Caco-2 (cell line): ENCODE results near the gene CXCR5. TPM values are rescaled to one million over a fixed set of nuclear protein-coding genes. Genes with fewer than 3 reads are reported as not detected.

Source experiments
- BruUV-seq: library from RNA; stranded (reverse); fragments of 400-500 nt; replicated peaks from 2 replicates; lab custom pipeline; 2021; lab: Mats Ljungman, UMichigan
- CTCF ChIA-PET: fragments of 300-600 bp; sonication (Branson Sonifier 250); formaldehyde crosslinking; loops from one replicate; lab custom pipeline; 2022; ENCODE audit warnings: antibody characterized with exemption; lab: Charles Lee
- POLR2A ChIA-PET: fragments of 300-600 bp; sonication (Branson Sonifier 250); formaldehyde crosslinking; loops from one replicate; lab custom pipeline; 2022; ENCODE audit warnings: antibody characterized with exemption; lab: Charles Lee
- DNase-seq, 2 experiments: peaks; one replicate each; pipeline versions ENCODE4 v3.0.0 to v3.0.0-alpha.2; 2020 to 2022
- H3K27me3 ChIP-seq: replicated peaks from 2 replicates; pipeline ENCODE4 v1.6.0; 2011; ENCODE audit warnings: low read length; ENCODE audit not compliant: control insufficient read depth, insufficient read depth
- H3K36me3 ChIP-seq: 2 replicates; pipeline ENCODE4 v1.5.1; 2011; ENCODE audit warnings: low read length; ENCODE audit not compliant: control insufficient read depth, insufficient read depth
- H3K4me1 ChIP-seq: fragments of 250-450 bp; sonication (Bioruptor Pico); 2 replicates; pipeline ENCODE4 v1.5.1; 2020; ENCODE audit warnings: mild to moderate bottlenecking
- H3K4me3 ChIP-seq: 2 replicates; pipeline ENCODE4 v1.5.1; 2011; ENCODE audit warnings: low read depth, mild to moderate bottlenecking, control low read depth, low read length
- H3K9me3 ChIP-seq: fragments of 250-450 bp; sonication (Bioruptor Pico); 2 replicates; pipeline ENCODE4 v1.5.1; 2020; ENCODE audit warnings: mild to moderate bottlenecking, moderate library complexity
- H3K27ac Mint-ChIP-seq: one replicate; pipeline ENCODE4 v1.8.0; 2022; ENCODE audit warnings: mixed read lengths; ENCODE audit not compliant: unreplicated experiment
- H3K27me3 Mint-ChIP-seq: one replicate; pipeline ENCODE4 v1.8.0; 2022; ENCODE audit warnings: mixed read lengths; ENCODE audit not compliant: insufficient read depth, unreplicated experiment
- H3K36me3 Mint-ChIP-seq: one replicate; pipeline ENCODE4 v1.8.0; 2022; ENCODE audit warnings: mild to moderate bottlenecking, mixed read lengths; ENCODE audit not compliant: insufficient read depth, unreplicated experiment
- H3K4me1 Mint-ChIP-seq: one replicate; pipeline ENCODE4 v1.8.0; 2022; ENCODE audit warnings: low read depth, mixed read lengths; ENCODE audit not compliant: unreplicated experiment
- H3K4me3 Mint-ChIP-seq: one replicate; pipeline ENCODE4 v1.8.0; 2022; ENCODE audit warnings: mild to moderate bottlenecking, moderate library complexity, mixed read lengths; ENCODE audit not compliant: unreplicated experiment
- H3K9me3 Mint-ChIP-seq: one replicate; pipeline ENCODE4 v1.8.0; 2022; ENCODE audit warnings: mixed read lengths; ENCODE audit not compliant: unreplicated experiment
- intact Hi-C: fragments of 100-400 bp; cut with micrococcal nuclease; formaldehyde crosslinking; loops from one replicate; pipeline ENCODE4 v1.10.0; 2022; ENCODE audit not compliant: unreplicated experiment
- total RNA-seq: library from RNA; stranded (reverse); gene quantifications from 2 replicates; pipeline ENCODE4 v1.2.3, GENCODE V29; 2022
- TF ChIP-seq, protein P1 (sequence below), 2 experiments: fragments of 200-600 bp in 1 of 2; IDR thresholded peaks; 1 replicate in 1 of 2; 2 replicates in 1 of 2; pipeline versions ENCODE4 v1.5.1 to v1.8.0; 2011 to 2022; ENCODE audit warnings: antibody characterized with exemption in 1 of 2, control low read depth in 1 of 2, inconsistent platforms in 1 of 2, low read depth in 1 of 2, low read length in 1 of 2, mild to moderate bottlenecking in 1 of 2, moderate library complexity in 1 of 2; ENCODE audit not compliant: insufficient read depth in 1 of 2, severe bottlenecking in 1 of 2, unreplicated experiment in 1 of 2

Gene CXCR5
- total RNA-seq, 1 experiment from 2014 or later, result not detected

DNA sequence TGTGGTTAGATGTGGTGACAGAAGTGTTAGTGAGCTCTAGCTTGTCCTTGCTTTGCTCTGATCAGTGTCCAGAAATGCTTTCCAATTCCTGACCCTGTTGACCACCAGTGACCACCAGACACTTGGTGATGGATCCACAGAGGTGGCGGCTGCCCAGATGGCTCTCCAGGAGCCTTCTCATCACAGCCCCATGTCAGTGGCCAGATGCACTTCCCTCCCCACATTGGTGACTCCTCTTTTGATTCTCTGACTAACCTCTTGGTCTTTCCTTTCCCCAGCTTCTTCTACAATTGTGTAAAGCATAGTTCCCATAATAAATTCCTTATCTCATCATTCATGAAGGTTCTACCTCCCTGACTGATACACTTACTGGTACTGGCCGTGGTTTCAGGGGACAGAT is 40.1 kb upstream of the CXCR5 start:
- H3K4me1 ChIP-seq, result peaks cover 16% of the 10 kb centered on the region
- TF ChIP-seq, protein P1, sequence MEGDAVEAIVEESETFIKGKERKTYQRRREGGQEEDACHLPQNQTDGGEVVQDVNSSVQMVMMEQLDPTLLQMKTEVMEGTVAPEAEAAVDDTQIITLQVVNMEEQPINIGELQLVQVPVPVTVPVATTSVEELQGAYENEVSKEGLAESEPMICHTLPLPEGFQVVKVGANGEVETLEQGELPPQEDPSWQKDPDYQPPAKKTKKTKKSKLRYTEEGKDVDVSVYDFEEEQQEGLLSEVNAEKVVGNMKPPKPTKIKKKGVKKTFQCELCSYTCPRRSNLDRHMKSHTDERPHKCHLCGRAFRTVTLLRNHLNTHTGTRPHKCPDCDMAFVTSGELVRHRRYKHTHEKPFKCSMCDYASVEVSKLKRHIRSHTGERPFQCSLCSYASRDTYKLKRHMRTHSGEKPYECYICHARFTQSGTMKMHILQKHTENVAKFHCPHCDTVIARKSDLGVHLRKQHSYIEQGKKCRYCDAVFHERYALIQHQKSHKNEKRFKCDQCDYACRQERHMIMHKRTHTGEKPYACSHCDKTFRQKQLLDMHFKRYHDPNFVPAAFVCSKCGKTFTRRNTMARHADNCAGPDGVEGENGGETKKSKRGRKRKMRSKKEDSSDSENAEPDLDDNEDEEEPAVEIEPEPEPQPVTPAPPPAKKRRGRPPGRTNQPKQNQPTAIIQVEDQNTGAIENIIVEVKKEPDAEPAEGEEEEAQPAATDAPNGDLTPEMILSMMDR (IDR thresholded peaks at IDR 0.05; ENCODE audit: insufficient read depth in 1 of 2, low read depth in 1 of 2, low read length in 1 of 2, severe bottlenecking in 1 of 2, unreplicated experiment in 1 of 2), result no peak
- no TSS peak for BruUV-seq
- Mint-ChIP-seq H3K4me3 (no peak overlapping the region), H3K9me3 (no peaks in the 10 kb centered on the region), H3K27ac (no peak overlapping the region), H3K36me3 (peaks cover 5% of the 10 kb centered on the region), H3K27me3 (no peaks in the 10 kb centered on the region), H3K4me1 (peaks cover 23% of the 10 kb centered on the region)
- CTCF ChIA-PET, result no interaction called here
- intact Hi-C loops, result no loop called here
- POLR2A ChIA-PET, result interaction anchor here (1.0 kb wide), 1 partner anchor 54 kb away, joined by 3 read pairs; no protein-coding TSS in a partner anchor
- H3K9me3 ChIP-seq, result no peaks in the 10 kb centered on the region
- H3K4me3 ChIP-seq, result no peak overlapping the region
- DNase-seq, result no peak
- H3K36me3 ChIP-seq, result no peaks in the 10 kb centered on the region; the same call in 1 of the 2 replicates
- no peaks in the 10 kb centered on the region for H3K27me3 ChIP-seq

DNA sequence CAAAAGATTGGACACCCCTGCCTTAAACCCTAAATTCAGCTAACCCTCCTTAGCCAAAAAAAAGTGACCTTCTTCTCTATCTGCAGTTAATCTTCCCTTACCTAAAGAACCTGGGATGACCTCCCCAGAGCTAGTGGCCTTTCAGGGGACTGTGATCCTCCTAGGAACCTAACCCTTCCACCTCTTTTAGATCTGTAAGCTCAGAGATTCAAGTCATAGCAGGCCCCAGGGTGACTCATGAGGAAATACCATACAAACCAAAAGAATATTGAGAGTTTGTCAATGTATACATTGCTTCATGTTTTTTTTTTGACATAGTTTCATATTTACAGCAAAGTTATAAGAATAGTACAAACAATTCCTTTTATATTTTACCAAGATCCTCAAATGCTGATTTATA is 38.3 kb upstream of the CXCR5 start:
- H3K36me3 Mint-ChIP-seq, result peaks cover 5% of the 10 kb centered on the region

DNA sequence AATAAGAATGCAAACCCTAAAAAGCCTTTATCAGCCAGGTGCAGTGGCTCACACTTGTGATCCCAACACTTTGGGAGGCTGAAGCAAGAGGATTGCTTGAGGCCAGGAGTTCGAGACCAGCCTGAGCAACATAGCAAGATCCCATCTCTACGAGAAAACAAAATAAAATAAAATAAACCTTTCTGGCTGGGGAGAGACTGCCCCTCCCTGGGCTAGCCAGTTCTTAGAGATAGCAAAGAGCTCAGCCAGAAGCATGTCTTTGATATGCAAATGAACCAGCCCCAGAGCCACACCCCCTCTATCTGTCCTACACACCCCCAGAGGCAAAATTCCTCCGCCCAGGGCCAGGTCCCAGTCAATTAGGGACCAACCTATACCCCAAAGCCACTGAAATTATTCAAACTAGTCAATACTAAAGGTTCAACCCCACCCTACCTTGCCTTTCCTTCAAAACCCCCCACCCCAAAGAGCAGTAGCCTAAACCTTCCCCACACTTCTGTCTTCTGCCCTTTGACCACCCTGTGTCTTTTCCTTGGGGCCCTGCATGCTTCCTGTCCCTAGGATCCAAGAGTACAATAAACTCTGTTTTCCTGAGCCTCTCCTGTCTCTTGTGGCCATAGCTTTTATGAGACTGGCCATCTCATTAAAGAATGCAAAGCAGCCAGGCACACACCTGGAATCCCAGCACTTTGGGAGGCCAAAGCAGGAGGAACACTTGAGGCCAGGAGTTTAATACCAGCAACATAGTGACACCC is 37.3 kb upstream of the CXCR5 start:
- H3K4me3 ChIP-seq, result no peak overlapping the region
- peaks cover 16% of the 10 kb centered on the region for H3K4me1 ChIP-seq
- ChIA-PET CTCF (interaction anchor here (0.6 to 2.5 kb wide), 5 partner anchors 24 to 794 kb away, joined by 3 to 22 read pairs (median 6); partner anchors contain the start of gene DDX6), POLR2A (interaction anchor here (0.6 to 1.0 kb wide), 2 partner anchors 55 to 64 kb away, joined by 4 read pairs; no protein-coding TSS in a partner anchor)
- H3K9me3 Mint-ChIP-seq, result no peaks in the 10 kb centered on the region
- H3K4me3 Mint-ChIP-seq, result peak overlapping the region; percentile 7
- H3K27ac Mint-ChIP-seq, result peak overlapping the region; percentile 56
- BruUV-seq, result no TSS peak
- peaks cover 23% of the 10 kb centered on the region for H3K4me1 Mint-ChIP-seq
- no peaks in the 10 kb centered on the region for H3K27me3 Mint-ChIP-seq
- H3K9me3 ChIP-seq, result no peaks in the 10 kb centered on the region
- TF ChIP-seq, protein P1 (IDR thresholded peaks at IDR 0.05; ENCODE audit: insufficient read depth in 1 of 2, low read depth in 1 of 2, low read length in 1 of 2, severe bottlenecking in 1 of 2, unreplicated experiment in 1 of 2), result no peak
- peaks cover 5% of the 10 kb centered on the region for H3K36me3 Mint-ChIP-seq
- intact Hi-C loops, result loop anchor here (2.0 kb wide), 1 partner anchor 54 kb away; no protein-coding TSS in a partner anchor
- H3K36me3 ChIP-seq, result no peaks in the 10 kb centered on the region; the same call in 1 of the 2 replicates
- peak; percentile 73 to 88 for DNase-seq
- no peaks in the 10 kb centered on the region for H3K27me3 ChIP-seq

More for the DNA sequence above, 38.3 kb upstream of the CXCR5 start:
- ChIA-PET POLR2A (interaction anchor here (0.5 to 1.2 kb wide), 2 partner anchors 55 to 67 kb away, joined by 3 to 6 read pairs; partner anchors contain the start of gene DDX6), CTCF (interaction anchor here (0.6 to 2.5 kb wide), 4 partner anchors 54 to 388 kb away, joined by 3 to 22 read pairs (median 6); partner anchors contain the start of gene DDX6)
- no peaks in the 10 kb centered on the region for H3K9me3 Mint-ChIP-seq
- Histone ChIP-seq H3K9me3 (no peaks in the 10 kb centered on the region), H3K27me3 (no peaks in the 10 kb centered on the region), H3K36me3 (no peaks in the 10 kb centered on the region; the same call in 1 of the 2 replicates), H3K4me3 (no peak overlapping the region), H3K4me1 (peaks cover 16% of the 10 kb centered on the region)
- intact Hi-C loops, result no loop called here
- H3K27me3 Mint-ChIP-seq, result no peaks in the 10 kb centered on the region
- peak overlapping the region; percentile 69 for H3K27ac Mint-ChIP-seq
- peaks cover 23% of the 10 kb centered on the region for H3K4me1 Mint-ChIP-seq
- no peak for DNase-seq
- no TSS peak for BruUV-seq
- TF ChIP-seq, protein P1 (IDR thresholded peaks at IDR 0.05; ENCODE audit: insufficient read depth in 1 of 2, low read depth in 1 of 2, low read length in 1 of 2, severe bottlenecking in 1 of 2, unreplicated experiment in 1 of 2), result no peak
- peak overlapping the region; percentile 17 for H3K4me3 Mint-ChIP-seq
